NCI-H510A treated with DMSO at 0.1 percent for 48 hours (cell line): ENCODE results near the gene CNTN4.
A peak's percentile ranks its signal among the peaks of the same experiment; 100 is the strongest.

Experiments
- DNase-seq: peaks from one replicate; lab custom pipeline; 2025; lab: John Stamatoyannopoulos, UW

Gene CNTN4

DNA sequence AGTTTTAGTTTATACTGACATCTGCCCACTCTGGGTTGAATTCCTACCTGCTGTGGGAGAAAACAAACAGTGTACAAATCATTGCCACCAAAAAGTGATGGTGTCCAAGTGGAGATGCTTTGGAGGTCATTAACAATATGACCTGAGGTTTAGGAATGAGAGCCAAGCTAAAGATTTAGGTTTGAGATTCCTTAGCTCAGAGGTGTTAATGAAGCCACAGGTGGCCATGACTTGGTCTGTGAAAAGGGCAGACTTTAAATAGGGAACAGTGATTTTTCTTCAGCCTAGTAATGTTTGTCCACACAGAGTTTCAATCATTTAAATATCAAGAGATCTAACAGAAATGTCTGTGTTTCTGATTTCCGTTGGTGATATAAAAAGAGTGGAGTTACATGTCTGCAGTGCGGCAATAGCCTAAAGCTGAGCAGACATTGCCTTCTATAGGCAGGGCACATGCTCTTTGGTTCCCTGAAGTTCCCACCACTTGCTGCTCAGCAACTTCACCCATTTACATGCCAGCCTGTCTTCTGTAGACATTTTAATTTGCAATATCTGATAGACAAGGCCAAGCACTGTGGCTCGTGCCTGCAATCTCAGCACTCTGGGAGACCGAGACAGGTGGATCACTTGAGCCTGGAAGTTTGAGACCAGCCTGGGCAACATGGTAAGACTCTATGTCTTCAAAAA, 588.3 kb downstream of the CNTN4 start:
- no peak for DNase-seq

DNA sequence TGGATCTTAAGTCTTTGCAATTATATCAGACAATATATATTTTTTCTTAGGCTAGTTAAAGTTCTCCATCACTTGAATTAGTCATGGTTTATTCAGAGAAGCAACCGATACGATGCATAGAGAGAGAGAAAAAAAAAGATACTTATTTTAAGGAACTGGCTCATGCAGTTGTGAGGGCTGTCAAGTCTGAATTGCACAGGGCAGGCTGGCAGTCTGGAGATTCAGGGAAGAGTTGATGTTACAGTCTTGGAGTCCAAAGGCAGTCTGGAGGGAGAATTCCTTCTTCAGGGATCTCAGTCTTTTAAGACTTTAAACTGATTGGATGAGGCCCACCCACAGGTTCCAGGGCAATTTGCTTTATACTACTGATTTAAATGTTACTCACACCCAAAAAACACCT, 598.9 kb downstream of the CNTN4 start:
- DNase-seq = no peak

DNA sequence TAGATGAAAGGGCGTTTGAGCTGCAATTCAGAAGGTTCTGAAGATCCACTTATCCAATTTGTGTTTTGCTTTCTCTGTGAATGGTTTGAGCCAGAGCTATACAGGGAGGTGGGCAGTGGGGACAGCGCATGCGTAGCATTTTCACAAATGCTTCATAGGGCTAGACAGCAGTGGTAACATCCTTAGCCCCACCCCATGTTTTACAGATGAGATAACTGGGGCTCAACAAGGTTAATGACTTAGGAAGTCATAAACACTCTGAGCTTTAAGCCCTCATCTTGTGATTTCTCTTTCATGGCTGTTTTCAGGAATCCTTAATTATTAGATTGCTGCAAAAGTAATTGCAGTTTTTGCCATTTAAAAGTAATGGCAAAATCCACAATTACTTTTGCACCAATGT, 602.8 kb downstream of the CNTN4 start:
- DNase-seq = no peak

DNA sequence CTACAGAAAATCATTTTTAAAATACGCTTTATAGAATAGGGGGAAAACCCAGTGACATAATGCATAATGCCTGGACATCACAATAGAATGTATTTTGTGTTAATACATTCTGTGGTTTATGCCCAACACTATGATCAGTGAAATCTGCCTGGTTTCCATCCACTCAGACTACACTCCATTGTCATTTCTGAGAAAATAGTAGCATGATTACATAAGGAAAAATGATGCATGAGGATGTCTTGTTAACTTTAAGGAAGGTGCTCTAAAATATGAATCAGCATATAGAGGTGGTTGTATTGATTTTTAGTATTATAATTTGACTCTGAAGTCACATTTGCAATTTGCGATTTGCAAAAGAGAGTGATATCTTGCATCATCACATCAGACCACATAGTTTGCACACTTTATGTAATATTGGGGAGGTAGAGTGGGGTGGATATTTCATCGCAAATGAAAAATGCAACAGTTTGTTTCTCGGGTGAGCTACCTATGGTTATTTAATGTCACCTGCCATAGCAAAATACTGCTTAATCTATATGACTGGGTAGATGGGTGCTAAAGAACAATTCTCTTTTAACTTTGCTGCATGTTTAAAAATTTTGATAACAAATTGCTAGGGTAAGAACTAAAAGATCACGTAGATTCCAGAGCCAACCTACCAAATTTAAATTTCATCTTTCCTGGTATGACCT, 607.6 kb downstream of the CNTN4 start:
- no peak for DNase-seq

DNA sequence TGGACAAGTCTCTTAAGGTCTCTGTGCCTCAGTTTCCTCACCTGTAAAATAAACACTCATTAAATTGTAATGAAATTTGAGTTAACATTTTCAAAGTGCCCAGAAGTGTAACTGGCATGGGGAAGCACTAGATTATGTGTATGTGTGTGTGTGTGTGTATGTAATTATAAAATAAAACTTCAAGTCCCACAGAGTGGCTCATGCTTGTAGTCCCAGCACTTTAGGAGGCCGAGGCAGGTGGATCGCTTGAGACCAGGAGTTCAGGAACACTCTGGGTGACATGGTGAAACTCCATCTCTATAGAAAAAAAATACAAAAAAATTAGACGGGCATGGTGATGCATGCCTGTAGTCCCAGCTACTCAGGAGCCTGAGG, 608.2 kb downstream of the CNTN4 start:
- DNase-seq = no peak

DNA sequence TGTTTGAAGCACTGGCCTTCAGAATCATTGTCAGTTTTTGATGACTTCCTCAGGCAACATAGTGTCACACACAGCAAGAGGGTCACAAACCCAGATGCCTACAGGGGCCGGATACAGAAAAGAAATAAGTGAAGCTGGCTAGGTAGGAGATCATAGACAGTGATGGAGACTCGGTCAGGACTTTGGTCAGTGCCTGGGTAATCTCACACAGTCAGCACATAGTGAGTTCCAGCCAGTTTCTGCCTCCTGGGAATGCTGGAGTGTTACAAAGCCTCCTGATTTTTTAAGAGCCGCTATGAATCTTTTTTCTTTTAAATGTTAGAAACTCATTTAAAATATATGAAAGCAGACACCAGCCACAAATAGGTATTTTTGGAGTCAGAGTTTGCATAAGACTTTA, 612.4 kb downstream of the CNTN4 start:
- DNase-seq = no peak

DNA sequence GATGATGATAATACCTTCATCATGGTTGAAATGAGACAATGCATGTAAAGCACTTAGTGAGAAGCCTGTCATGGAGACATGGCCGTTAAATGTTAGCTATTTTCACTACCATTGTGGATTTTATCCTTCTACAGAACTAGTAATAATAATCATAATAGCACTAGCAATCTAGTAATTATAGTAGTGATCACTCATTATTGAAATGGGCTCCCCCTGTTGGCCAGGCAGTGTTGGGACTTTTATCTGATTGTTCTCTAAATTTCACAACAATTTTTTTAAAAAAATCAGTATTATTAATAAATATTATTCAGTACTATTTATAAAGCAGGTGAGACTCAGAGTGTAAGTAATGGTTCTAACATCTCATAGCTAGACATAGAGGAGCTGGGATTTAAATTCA, 615.3 kb downstream of the CNTN4 start:
- DNase-seq = no peak

DNA sequence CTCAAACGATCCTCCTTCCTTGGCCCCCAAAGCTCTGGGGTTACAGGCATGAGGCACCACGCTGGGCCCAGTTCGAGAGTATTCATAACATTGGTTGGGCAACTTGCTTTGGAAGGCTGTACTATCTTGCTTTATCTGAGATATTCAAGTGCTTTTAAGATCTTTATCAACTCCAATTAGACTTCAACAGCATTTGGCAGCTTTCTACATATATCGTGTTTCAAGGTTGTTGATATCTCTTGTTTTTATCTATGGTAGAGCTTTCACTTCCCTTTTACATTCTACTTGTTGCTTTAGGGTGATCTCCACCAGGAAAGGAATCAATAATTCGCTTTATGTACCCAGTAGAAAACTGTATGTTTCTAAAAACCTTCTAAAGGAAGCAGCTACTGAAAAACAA, 616.2 kb downstream of the CNTN4 start:
- no peak for DNase-seq

DNA sequence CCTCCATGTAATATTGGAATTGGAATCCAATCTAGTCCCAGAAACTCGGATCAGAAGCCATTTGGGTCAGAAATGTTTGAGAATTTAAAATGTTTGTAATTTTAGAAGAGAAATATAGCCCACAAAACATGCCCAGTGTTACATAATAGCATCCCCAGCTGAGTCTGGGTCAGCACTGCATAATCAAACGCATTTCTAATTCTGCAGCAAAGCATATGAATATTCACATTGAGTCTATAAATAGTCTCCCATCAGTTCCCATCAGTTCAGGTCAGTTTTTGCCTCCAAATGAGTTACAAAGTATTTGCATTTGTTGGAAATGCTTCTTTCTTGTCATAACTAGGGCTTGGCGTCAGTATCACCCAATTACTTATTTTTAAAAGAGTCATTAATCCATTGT, 628.4 kb downstream of the CNTN4 start:
- no peak for DNase-seq

DNA sequence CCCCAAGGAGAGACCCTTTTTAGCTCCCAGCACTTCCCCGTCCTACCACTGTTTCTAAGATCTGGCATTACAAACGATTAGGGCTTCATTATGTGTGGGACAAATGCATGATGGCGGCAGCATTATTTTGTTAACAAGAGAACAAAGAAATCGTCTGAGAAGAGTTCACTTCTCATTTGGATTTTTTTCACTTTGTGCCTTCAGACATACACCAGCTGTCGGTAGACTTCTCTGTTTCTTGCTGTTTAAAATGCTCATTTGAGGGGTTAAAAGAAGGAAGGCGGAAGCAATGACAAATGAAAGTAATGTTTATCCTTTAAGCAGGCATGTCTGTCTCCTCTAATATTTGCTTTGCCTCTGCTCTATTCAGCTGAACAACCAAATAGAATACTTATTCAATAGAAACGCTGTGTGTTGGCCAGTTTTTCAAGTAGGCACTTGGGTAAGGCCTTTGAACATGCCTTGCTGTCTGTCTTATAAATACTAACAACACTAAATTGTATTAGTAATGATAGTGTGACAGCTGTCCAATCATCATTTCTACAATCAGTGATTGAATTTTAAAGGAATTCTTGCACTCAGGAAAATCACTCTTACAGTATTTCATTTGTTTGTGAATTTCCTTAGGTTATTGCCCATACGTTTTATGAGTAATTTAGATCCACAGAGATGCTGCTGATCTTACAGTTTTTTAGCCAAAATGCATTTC, 629.1 kb downstream of the CNTN4 start:
- peak; percentile 73 for DNase-seq

DNA sequence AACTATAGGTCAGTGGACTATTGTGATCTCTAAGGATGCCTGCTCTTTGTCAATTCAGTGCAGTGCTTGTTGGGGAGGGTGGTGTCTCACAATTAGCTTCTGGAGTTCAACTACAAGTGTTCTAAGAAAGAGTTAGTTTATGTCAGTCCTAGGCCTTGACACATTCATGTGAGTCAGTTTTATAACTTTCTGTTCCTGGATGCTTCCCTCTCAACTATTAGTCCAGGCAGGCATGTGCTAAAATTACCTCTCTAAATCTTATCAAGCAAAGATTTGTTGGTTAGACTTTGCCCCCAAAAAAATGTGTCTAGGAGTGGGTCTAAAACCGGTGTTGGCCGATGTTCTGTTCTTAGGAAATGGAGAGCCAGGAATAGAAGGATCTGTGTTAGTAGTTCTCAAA, 633.2 kb downstream of the CNTN4 start:
- DNase-seq = no peak

DNA sequence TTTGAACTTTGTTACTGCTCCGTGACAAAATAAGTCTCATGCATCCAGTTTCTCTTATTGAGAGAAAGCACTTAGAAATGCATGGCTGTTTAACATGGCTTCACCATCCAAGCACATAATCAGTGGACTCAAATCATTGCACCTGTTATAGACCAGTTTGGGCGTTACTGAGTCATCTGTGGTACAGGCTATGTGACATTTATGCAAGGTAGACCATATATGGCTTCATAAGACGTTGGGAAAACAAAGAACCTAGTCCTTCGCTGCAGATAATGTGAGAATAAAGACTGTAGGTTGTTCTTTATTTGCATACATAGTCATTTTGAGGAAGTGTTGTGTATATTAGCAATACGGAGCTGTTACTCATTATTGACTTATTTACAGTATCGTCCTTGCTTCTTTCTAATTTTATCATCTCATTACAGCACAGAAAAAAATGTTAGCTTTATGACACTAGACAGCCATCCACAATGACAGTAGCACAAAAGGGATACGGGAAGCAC, 636.8 kb downstream of the CNTN4 start:
- DNase-seq = peak; percentile 78

DNA sequence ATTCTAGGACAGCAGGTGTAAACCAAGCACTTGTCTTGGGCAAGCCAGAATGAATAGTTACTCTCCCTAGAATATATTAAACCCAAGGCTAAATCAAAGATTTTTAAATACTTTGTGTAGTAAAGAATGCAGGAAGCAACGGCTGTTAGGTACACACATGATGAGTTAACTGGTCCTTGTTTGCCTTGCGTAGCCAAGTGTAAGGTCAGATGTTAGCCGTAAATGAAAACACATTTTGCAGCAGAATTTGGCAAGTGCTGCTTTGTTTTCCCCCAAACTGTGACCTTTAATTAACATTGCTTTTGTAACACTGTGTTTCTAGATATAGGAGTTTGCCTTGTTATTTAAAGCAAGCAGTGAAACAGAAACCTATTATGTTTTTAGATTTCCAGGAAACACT, 642.9 kb downstream of the CNTN4 start:
- DNase-seq = no peak

DNA sequence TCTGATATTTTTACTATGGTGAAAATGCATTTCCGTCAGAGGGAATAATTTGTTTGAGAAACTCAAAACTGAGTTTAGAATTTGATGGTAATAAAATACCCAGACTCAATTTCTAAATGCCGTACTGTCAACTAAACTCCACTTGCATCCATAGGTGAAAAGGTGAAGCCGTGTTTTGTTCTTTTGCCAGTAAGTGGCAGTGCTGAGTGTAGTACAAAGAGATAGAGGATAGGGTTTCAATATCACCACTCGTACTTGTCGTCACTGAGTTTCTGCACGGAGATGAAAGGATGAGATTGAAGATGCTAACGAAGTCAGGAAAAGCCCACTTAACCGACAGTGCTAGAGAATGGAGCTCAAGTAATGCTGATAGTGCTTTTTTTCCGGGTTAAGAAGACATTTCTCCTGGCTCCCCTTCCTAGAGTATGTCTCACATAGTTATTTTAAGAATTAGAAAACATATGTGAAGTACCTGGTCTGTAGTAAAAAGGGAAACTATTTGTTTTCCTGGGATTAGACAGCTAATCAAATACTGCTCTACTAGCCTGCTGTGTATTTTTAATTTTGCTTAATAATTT, 666.4 kb downstream of the CNTN4 start:
- peak; percentile 77 for DNase-seq

DNA sequence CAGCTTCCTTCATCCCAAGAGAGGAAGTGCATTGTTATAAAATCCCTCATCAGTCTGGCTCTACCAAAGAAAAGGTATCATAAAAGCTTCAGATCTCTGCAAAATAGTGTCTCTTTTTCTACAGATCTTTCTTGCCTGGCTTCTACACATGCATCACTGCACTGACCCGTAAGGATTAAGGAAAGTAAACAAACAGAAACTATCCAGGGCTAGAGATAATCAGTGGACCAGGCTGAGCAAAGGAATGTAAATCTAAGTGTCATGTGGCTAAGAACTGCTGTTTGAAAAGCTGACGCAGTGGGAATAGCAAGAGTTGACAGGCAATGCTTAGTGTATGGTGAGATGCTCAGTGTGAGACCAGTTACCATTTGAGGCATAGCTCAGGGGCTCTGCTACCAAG, 671.8 kb downstream of the CNTN4 start:
- DNase-seq = no peak

DNA sequence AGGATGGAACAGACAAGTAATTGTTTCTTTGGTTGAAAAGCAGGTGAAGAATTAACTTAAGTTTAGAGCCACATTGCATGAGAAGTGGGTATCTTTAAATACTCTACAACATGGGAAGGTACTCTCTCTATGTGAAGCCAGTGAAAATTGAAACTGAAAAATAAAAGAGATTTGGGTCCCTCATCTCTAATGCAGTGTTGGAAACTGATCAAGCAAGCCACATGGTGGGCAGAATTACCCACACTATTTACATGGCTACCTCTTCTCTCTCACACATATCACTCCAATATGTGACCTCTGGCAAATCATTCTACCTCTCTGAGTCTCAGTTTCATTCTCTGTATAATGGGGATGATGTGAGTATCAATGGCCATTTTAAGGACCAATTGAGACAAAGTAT, 672.5 kb downstream of the CNTN4 start:
- DNase-seq = no peak

DNA sequence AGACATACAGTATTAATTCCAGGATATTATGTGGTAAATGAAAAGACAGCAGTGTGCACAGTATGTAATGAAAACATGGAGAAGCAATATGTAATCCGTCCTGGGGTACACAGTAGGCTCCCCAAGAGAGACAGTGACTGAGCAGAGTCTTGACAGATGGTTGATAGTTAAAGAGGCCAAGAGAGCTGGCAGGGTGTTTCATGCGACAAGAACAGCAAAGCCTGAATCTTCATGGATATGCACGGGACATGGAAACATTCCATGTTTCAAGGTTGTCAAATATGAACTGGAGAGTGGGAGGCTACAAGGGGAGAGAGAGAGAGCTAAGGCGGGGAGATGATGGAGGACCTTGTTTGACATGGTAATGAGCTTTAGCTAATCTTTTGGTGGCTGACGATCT, 673.1 kb downstream of the CNTN4 start:
- no peak for DNase-seq

DNA sequence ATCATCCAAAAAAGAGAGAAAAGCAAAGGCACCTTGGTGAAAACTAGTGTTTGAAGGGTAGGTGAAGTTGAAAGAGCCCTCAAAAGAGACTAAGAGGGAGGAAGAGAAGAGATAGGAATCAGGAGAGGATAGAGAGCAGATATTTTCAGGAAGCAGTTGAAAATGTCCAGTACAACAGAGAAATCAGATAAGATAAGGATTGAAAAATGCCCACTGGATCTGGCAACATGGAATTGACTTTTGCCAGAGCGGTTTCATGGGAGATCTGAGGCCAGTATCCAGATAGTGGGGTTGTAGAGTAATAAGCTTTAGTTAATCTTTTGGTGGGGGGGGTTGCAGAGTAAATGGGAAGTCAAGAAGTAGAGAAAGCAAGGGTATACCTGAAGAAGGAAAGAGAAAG, 674.1 kb downstream of the CNTN4 start:
- no peak for DNase-seq

DNA sequence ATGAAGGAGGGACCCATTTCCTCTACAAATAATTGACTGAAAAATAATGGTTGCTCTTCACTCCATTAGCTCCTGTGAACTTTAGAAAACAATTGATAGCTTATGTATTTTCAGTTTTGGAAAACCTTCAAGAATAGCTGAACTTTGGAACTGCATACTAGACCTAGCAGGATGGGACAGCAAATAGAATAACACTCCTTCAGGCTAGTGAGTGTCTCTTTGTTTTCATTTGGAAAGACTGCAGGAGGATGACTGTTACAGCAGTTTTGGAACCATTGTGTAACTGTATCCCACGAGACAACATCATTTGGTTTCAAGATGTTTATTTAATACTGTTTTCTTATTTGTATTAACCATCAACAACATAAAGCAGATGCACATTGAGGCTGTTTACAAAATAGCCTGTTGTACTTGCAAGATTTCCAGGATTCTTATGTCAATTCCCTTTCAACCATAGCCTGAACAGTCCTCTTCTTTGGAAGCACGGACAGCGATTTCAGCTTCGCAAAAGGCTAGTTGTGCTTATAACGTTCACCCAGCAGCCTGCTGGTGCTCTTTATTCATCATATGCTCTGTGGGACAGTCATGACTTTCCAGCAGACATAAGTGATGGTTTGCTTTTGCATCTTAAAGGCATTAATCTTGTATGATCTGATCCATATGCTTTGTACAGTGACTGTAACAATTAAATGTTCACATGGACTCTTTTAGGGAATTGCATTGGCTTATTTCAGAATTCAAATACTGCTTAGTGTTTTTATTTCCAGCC, 676.0 kb downstream of the CNTN4 start:
- no peak for DNase-seq

DNA sequence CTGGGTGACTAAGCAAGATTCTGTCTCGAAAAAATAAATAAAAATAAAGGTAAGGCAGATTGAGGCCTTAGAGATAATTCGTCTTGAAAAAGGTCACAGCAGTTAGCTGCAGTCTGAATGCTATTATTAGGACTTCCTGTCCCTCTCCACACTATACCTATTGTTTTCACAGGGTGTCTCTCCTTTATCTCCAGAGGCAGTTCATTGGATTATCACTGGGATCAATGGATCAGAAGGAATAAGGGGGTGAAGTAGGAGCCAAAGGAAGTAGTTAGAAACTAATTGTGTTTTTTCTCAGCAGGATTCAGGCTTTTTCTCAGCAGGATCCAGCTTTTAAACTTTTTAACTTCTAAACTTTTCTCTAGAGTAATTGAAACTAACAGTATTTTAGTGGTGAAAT, 684.6 kb downstream of the CNTN4 start:
- no peak for DNase-seq

DNA sequence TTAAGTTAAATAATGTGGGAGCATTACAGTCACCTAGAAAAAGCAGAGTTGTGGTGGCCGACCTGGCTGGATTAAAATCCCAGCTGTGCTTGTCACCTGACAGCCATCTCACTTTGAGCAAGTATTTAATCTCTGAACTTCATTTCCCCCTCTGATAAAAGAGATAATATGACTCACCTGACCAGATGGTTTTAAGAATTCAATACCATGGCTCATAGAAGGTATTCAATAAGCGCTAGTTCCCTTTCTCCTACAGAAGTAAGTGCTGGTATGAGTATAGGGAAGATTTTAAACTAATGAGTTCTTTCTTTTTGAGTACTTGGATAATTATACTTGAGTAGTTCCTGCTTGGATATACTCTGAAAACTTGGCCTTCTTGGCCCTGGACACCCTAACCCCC, 686.0 kb downstream of the CNTN4 start:
- DNase-seq = no peak

DNA sequence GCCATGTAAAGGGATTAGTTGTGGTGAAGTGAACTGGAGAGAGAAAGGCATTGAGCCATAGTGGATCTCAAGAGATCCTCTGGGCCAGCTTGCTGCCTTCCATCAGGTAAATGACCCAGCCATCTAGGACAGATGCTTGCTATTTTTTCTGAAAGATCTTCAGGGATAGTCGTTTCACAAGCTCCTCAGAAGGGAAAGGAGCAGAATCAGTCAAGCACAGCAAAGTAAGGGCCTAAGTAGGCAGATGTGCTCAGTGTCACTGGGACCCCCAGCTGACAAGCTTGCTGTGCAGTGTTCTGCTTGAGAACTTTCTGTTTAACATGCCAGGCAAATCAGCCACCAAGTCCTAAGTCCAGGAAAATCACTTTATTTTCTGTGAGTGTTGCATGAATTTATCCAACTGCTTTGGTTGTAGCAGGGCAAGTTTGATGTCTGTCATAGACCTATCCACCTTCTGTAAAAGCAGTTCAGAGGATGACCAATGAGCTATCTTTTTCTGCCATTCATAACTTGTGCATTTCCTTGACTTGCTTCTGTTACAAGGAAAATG, 691.7 kb downstream of the CNTN4 start:
- no peak for DNase-seq
